GM18520 (cell line): ENCODE results near the gene DAAM1.

Experiments used
- ATAC-seq: cut with Tn5 transposase; IDR thresholded peaks from one replicate; pipeline ENCODE4 v1.9.1; 2021; ENCODE audit not compliant: unreplicated experiment

The DAAM1 gene

GRCh38 chr14:59313144-59313651 is 124.7 kb downstream of the DAAM1 start:
- ATAC-seq: no peak

- ATAC-seq: no peak
Observed at GRCh38 chr14:59313658-59314608, 125.5 kb downstream of the DAAM1 start.

GRCh38 chr14:59314953-59315599 is 126.6 kb downstream of the DAAM1 start:
- ATAC-seq: no peak

- ATAC-seq: no peak
Observed at GRCh38 chr14:59316151-59316830, 127.8 kb downstream of the DAAM1 start.

DNA sequence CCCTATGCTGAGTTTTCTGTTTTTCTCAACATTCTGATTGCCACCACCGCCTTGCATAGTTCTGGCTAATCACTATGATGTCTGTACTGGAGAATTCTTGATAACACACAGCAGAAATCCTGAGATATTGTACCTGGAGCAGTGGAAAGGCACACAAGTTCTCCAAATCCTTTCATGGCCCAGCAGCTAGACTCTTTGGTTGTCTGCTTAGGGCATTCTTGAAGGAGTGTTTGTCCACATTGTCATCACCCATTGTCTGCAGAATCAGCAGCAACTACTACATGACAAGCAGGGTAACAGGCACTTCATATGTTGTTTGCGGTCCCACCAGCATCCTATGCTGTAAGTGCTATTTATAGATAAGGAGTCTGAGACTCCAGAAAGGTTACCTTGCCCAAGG is 128.9 kb downstream of the DAAM1 start:
- ATAC-seq: no peak

- no peak for ATAC-seq
Observed at GRCh38 chr14:59317798-59318505, 129.5 kb downstream of the DAAM1 start.

DNA sequence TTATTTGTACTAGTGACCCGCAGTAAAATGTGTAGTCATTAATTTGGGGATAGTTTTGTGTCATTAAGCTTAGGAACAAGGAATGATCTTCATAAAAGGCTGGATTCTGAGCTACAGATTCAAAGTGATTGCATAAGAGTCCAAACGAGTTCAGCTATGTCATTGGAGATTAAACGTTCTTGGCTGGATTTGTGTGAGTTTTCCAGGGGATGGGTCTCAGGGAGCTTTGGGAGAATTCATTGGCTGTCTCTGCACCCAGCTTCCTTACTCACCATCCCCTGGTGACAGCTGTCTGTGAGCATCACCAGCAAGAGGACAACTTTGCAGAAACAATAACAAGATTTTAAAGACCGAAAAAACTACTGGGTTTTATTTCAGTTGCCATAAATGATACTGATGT is 130.4 kb downstream of the DAAM1 start:
- no peak for ATAC-seq

GRCh38 chr14:59320361-59320760 is 131.9 kb downstream of the DAAM1 start:
- no peak for ATAC-seq

GRCh38 chr14:59320763-59321625 is 132.5 kb downstream of the DAAM1 start:
- no peak for ATAC-seq

- ATAC-seq: no peak
Observed at GRCh38 chr14:59321626-59321949, 133.1 kb downstream of the DAAM1 start.

DNA sequence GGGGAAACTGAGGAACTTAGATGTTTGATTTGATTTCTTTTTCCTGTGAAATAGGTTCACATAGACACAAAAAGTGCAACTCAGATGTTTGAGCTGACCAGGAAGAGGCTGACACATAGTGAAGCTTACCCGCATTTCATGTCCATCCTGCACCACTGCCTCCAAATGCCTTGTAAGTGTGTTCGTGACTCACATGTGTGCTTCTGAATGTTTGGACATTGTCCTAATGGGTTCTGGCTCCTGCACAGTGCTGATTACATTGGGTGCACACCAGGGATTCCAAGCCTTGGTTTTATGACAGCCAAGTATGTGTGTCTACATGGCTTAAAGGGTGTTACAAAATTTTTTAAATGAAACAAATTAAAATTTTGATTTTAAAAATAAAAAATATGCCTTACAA is 137.4 kb downstream of the DAAM1 start:
- no peak for ATAC-seq

GRCh38 chr14:59328454-59328853 is 140.0 kb downstream of the DAAM1 start:
- no peak for ATAC-seq

DNA sequence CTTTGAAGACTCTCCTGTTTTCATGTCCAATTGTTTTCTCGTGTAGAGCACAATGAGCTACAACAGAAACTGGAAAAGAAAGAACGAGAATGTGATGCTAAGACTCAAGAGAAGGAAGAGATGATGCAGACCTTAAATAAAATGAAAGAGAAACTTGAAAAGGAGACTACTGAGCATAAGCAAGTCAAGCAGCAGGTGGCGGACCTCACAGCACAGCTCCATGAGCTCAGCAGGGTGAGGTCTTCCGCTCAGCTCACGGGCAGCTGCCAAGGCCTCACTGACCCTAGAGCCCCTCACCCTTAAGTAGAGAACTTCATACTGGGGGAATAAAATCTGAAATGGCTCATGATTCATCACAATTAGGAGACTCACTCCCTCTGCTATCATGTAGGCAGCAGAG is 142.0 kb downstream of the DAAM1 start:
- no peak for ATAC-seq

- ATAC-seq: no peak
Observed at GRCh38 chr14:59331217-59331616, 142.8 kb downstream of the DAAM1 start.

GRCh38 chr14:59332727-59333126 is 144.3 kb downstream of the DAAM1 start:
- ATAC-seq: no peak

GRCh38 chr14:59333235-59333634 is 144.8 kb downstream of the DAAM1 start:
- no peak for ATAC-seq

DNA sequence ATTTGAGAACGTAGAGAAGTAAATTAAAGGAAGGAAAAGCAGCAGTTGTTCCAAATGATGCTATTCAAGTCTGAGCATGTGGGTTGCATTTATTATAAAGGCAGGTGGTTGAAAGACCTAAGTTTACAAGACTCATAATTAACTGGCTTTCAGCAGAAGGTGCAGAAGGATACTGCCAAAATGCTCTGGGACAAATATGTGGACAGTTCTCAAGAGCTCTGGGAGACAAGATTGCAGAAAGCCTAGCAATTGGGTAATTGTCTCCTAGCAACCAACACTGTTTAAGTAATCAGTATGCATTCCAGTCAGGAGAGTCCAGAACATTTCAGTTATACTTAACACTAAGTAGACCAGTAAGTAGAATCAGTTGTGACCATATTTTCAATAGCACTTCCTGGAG is 145.2 kb downstream of the DAAM1 start:
- ATAC-seq: no peak

DNA sequence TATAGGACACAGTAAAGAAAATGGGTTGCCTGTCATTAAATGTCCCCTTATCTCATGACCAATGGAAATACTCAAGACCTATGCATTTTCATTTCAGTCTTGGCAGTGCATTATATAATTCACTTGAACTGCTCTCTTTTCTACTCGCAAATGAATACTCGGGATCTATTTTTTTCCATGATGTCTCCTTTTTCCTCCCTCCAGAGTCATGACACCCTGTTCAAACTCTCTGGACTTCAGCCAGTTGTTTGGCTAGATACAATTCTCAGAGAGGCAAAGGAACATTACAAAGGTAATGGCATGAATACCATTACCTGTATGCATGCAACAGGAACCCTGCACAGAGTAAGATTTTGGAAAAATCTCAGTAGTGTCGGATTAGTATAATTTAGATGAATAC is 145.8 kb downstream of the DAAM1 start:
- ATAC-seq: no peak

DNA sequence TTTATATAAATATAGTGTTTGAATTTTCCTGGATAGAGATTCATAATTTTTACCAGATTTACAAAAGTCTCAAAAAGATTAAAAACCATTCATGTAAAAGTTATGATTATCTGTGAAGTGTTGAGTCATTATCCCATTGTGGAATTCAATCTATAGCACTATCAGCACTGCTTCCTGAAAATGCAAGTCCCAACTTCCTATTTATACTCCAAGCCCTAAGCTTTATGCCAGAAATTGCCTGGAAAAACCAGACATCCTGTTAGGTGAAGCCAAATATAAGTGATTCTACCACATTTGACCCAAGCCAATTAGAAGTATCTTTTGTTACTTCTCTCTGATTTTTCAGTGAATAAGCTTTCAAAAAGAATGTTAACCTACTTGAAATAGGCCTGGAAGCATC is 147.6 kb downstream of the DAAM1 start:
- no peak for ATAC-seq

DNA sequence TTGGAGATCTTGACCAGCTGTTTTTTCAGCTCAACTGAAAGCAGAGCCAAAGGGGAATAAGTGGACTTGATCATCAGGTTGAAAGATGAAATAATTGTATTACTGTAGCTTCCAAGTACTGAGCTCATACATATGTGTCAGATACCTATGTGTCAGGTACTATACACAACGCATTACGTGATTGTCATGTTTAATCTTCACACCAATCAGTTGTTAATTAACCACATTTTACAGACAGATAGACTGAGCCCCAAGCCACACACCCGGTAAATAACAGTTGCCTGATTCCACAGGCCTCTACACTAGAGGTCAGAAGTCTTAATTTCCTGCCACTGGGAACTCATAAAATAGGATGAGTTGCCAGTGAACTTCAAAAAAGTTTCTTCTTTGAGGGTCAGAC is 148.2 kb downstream of the DAAM1 start:
- no peak for ATAC-seq
